Measurements from ENCODE around the gene BOD1L2.

BOD1L2 gene

DNA sequence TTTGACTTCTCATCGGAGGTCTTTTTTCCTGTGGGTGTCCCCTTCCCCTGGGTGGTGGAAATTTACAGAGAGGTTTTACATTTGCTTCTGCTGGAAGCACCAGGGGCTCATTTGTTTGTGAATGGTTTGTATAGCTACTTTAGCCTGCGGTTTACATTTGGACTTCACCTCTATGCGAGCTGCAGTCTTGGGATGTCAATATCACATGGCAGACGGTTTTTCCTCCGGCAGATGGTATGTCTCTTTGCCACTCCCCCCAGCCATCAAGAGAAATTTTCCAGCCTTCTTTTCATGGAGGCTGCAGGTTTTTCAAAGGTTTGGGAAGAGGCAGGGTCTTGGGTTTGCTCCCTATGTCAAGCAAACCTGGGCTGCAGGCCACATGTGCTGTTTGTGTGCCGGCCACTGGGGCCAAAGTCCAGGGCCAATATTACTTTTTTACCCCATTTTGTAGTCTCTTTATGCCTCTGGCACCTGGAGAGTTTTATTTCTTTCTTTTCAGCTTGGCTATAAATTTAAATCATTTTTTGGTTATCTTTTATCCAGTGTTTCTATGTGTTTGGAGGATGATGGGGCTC, 23.9 kb upstream of the BOD1L2 start:
- no peak overlapping the region for H3K27ac ChIP-seq
- TF ChIP-seq ZFX (IDR thresholded peaks at IDR 0.05; ENCODE audit: borderline replicate concordance), result no peak
- TF ChIP-seq, protein P1, sequence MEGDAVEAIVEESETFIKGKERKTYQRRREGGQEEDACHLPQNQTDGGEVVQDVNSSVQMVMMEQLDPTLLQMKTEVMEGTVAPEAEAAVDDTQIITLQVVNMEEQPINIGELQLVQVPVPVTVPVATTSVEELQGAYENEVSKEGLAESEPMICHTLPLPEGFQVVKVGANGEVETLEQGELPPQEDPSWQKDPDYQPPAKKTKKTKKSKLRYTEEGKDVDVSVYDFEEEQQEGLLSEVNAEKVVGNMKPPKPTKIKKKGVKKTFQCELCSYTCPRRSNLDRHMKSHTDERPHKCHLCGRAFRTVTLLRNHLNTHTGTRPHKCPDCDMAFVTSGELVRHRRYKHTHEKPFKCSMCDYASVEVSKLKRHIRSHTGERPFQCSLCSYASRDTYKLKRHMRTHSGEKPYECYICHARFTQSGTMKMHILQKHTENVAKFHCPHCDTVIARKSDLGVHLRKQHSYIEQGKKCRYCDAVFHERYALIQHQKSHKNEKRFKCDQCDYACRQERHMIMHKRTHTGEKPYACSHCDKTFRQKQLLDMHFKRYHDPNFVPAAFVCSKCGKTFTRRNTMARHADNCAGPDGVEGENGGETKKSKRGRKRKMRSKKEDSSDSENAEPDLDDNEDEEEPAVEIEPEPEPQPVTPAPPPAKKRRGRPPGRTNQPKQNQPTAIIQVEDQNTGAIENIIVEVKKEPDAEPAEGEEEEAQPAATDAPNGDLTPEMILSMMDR (IDR thresholded peaks at IDR 0.05), result no peak

DNA sequence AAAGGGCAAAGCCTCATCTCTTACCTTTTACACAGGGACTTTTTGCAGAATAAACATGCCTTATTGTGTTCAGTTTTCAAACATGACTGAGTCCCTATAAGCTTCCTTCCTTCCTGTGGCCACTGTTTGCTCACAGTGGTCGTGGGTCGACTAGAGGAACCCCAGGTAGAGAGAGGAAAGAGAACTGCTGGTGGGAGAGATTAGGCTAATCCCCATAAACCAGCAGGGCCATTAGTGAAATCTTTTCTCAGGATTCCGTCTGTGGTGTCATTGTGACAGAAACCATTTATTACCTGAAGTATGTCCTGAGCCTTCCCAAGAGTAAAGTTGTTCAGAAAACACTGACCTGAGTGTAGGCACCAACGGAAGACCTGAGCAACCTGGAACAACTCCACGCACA, 21.3 kb upstream of the BOD1L2 start:
- H3K27ac ChIP-seq, result no peak overlapping the region
- TF ChIP-seq ZFX (IDR thresholded peaks at IDR 0.05; ENCODE audit: borderline replicate concordance), result no peak
- TF ChIP-seq, protein P1 (IDR thresholded peaks at IDR 0.05), result no peak

DNA sequence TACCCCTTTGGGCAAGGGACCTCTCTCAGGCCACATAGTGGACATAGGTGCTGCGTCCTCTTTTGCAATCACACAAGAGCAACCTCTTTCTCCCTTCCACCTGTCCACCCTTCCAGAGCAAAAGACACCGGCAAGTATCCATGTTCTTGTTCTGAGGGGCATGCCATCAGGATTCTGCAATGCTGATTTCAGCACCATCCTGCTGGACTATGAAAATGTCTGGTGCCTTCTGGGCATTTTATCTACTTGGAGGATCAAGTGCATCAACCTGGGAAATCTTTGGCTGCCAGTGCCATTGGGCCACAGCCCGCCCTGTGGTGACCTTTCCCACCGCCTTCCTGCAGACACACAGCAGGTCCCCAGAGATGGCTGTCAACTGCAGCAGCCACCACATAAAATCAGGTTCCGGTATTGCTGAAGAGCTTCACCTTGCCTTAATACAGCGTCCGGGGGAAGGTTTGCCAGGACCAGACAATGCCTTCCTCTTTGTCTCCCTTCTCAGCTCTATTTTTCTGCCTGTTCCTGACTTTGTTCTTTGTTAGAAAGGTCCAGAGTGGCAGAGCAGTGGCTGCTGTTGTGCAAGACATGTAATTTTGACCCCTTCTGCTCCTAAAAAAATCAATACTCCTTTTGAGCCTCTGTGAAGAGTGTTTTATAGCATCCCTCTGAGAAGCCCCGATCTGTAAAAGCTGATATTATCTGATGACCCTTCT, 18.5 kb upstream of the BOD1L2 start:
- no peak for TF ChIP-seq ZFX (IDR thresholded peaks at IDR 0.05; ENCODE audit: borderline replicate concordance)
- TF ChIP-seq, protein P1 (IDR thresholded peaks at IDR 0.05), result no peak

DNA sequence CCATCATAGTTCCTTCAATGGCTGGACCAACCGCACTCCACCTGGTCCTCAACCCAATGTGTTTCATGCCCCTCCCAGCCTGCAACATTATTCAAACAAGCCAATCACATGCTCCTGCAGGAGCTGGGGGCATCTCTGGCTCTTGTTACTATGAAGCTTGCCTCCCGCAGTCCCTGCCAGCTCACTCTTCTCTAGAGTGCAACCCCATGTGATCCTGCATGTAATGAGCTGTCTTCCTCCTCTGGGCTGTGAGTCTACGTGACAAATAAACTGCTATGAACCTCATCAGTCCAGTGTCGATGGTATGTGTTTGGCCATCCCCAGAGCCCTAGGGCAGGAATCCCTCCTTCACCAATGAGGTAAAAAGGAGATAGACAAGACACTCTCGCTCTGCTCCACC, 15.8 kb upstream of the BOD1L2 start:
- H3K27ac ChIP-seq, result no peak overlapping the region
- TF ChIP-seq, protein P1 (IDR thresholded peaks at IDR 0.05), result no peak
- TF ChIP-seq ZFX (IDR thresholded peaks at IDR 0.05; ENCODE audit: borderline replicate concordance), result no peak

More for the DNA sequence above, 18.5 kb upstream of the BOD1L2 start:
- H3K27ac ChIP-seq, result no peak overlapping the region

DNA sequence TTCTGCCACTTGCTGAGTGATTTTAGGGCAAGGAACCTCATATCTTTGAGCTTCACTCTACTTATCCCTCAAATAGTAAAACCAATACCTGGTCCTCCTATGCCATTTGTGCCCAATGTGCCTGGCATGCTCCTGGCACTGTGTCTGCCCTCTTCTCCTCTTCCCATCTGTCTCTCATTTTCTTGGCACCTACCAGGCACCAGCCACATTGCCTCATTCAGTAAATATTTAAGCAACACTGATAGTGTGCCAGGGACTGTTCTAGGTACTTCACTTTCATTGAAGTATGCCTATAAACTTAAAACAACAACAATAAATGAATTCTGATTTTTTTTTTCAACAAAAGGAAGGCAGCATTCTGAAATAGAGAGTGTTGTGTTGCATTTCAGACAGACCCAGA, 15.1 kb upstream of the BOD1L2 start:
- H3K27ac ChIP-seq, result no peak overlapping the region
- TF ChIP-seq, protein P1 (IDR thresholded peaks at IDR 0.05), result no peak
- TF ChIP-seq ZFX (IDR thresholded peaks at IDR 0.05; ENCODE audit: borderline replicate concordance), result no peak

DNA sequence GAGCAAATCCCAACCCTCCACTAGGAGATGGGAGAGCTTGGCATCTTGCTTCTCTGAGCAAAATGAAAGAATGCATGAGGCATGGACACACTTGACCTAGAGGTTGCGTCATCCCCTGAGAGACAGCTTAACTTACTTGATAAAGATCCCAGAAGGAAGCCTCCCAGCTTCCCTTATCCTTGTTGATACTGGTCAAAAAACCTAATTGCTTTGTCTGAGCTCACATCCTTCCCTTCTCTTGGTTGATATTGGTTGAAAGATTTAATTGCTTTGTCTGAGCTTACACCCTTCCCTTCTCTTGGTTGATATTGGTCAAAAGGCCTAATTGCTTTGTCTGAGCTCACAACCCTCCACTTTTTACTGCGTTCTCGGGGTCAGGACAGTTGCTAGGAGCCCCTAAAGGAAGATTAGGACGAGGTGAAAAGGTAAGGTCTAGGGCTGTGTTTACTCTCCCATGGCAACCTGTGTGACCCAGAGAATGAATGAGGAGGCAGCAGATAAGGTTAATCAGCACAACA, 12.2 kb upstream of the BOD1L2 start:
- H3K27ac ChIP-seq, result no peak overlapping the region
- TF ChIP-seq, protein P1 (IDR thresholded peaks at IDR 0.05), result no peak
- no peak for TF ChIP-seq ZFX (IDR thresholded peaks at IDR 0.05; ENCODE audit: borderline replicate concordance)

DNA sequence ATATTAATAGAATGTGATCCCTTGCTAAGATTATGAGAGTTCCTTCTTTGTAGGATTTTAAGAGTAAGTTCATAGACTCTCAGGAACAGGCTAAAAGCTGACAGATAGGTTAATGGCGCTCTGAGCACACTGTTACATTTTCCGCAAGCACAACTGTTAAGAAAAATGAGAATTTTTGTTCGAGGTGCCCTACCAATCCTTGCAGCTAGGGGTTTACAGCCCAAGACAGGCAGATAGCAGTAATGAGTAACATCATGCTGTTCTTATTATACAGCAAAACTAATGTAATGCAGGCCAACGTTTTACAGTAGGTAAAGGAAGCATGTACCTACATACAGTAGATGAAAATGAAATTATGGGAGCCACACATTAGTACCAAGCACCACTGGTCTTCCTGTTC, 11.2 kb upstream of the BOD1L2 start:
- TF ChIP-seq ZFX (IDR thresholded peaks at IDR 0.05; ENCODE audit: borderline replicate concordance), result no peak
- TF ChIP-seq, protein P1 (IDR thresholded peaks at IDR 0.05), result no peak
- H3K27ac ChIP-seq, result no peak overlapping the region
